Gastroesophageal sphincter (tissue), 3 donors: ENCODE results near the gene RAD52.

ENCODE experiments used
- EP300 ChIP-seq: sonication (generic); formaldehyde crosslinking; IDR thresholded peaks from one replicate; pipeline ENCODE4 v1.6.1; 2017; ENCODE audit warnings: antibody characterized with exemption, mild to moderate bottlenecking
- POLR2A ChIP-seq, 2 donors: fragments of 450-650 bp; IDR thresholded peaks; one replicate each; pipeline ENCODE4 v1.6.1; 2017; ENCODE audit warnings: antibody characterized with exemption in 2 of 2, mild to moderate bottlenecking in 2 of 2, moderate library complexity in 1 of 2
- TF ChIP-seq, protein P1 (sequence below), 4 experiments: fragments of 200-600 bp in 2 of 4; fragments of 450-650 bp in 2 of 4; sonication (generic) in 1 of 4; IDR thresholded peaks; one replicate each; pipeline ENCODE4 v1.5.1; 2017 to 2019; ENCODE audit warnings: antibody characterized with exemption in 4 of 4, mild to moderate bottlenecking in 2 of 4, moderate library complexity in 2 of 4

GRCh38 chr12:885701-886100 is 63.8 kb downstream of the RAD52 start:
- TF ChIP-seq, protein P1, sequence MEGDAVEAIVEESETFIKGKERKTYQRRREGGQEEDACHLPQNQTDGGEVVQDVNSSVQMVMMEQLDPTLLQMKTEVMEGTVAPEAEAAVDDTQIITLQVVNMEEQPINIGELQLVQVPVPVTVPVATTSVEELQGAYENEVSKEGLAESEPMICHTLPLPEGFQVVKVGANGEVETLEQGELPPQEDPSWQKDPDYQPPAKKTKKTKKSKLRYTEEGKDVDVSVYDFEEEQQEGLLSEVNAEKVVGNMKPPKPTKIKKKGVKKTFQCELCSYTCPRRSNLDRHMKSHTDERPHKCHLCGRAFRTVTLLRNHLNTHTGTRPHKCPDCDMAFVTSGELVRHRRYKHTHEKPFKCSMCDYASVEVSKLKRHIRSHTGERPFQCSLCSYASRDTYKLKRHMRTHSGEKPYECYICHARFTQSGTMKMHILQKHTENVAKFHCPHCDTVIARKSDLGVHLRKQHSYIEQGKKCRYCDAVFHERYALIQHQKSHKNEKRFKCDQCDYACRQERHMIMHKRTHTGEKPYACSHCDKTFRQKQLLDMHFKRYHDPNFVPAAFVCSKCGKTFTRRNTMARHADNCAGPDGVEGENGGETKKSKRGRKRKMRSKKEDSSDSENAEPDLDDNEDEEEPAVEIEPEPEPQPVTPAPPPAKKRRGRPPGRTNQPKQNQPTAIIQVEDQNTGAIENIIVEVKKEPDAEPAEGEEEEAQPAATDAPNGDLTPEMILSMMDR (IDR thresholded peaks at IDR 0.05), result no peak
- TF ChIP-seq EP300 (no peak), POLR2A (IDR thresholded peaks at IDR 0.05) (no peak)
